Muscle layer of duodenum (tissue), 2 donors: ENCODE measurements around the gene MAML2.

Source experiments
- H3K27ac ChIP-seq: one replicate; pipeline ENCODE4 v1.7.0; 2013; ENCODE audit warnings: mild to moderate bottlenecking, low read length
- H3K27me3 ChIP-seq: one replicate; pipeline ENCODE4 v1.7.0; 2013; ENCODE audit warnings: low read depth, mild to moderate bottlenecking, control low read depth, low read length
- H3K36me3 ChIP-seq, 2 donors: one replicate each; pipeline ENCODE4 v1.7.0; 2013; ENCODE audit warnings: low read length in 2 of 2, control low read depth in 1 of 2, mild to moderate bottlenecking in 1 of 2; ENCODE audit not compliant: insufficient read depth in 2 of 2, control insufficient read depth in 1 of 2
- H3K4me1 ChIP-seq, 2 donors: one replicate each; pipeline ENCODE4 v1.7.0; 2013; ENCODE audit warnings: low read length in 2 of 2, mild to moderate bottlenecking in 2 of 2, control low read depth in 1 of 2, moderate library complexity in 1 of 2; ENCODE audit not compliant: insufficient read depth in 2 of 2, control insufficient read depth in 1 of 2
- H3K4me3 ChIP-seq, 2 donors: one replicate each; pipeline ENCODE4 v1.7.0; 2013; ENCODE audit warnings: low read length in 2 of 2, low read depth in 1 of 2, mild to moderate bottlenecking in 1 of 2
- H3K9me3 ChIP-seq, 2 donors: one replicate each; pipeline ENCODE4 v1.7.0; 2013; ENCODE audit warnings: low read length in 2 of 2, control low read depth in 1 of 2, mild to moderate bottlenecking in 1 of 2; ENCODE audit not compliant: control insufficient read depth in 1 of 2
- donor health status: healthy.

The MAML2 gene

GRCh38 chr11:96342961-96343711 lies at the start of gene MAML2:
Gene MAML2 (minus strand): TSS chr11:96343195. CDS start chr11:96341895, 1,300 bp downstream.
- Histone ChIP-seq H3K9me3 (no peaks in the 10 kb centered on the region), H3K27me3 (no peaks in the 10 kb centered on the region), H3K4me1 (peaks cover 31 to 33% of the 10 kb centered on the region in 2 donors), H3K36me3 (peaks cover 0 to 10% of the 10 kb centered on the region in 2 donors), H3K4me3 (peak within 1 kb of the TSS; percentile 85 to 100), H3K27ac (peak within 1 kb of the TSS; percentile 96)

DNA sequence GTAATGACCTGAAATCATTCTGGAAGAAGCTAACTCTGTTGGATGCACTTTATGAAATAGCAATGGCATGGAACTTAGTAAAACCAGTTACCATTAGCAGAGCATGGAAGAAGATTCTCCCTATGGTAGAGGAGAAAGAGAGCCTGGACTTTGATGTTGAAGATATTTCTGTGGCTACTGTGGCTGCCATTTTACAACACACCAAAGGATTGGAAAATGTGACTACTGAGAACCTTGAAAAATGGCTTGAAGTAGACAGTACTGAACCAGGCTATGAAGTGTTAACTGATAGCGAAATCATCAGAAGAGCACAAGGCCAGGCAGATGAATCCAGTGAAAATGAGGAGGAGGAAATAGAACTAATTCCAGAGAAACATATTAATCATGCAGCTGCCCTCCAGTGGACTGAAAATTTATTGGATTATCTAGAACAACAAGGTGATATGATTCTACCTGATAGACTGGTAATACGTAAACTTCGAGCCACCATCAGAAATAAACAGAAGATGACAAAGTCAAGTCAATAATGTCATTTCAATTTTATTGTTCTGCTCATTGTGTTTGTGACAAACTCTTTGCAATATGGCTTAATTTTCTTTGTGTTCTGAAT lies 48.8 kb upstream of the MAML2 start:
- Histone ChIP-seq H3K27me3 (no peaks in the 10 kb centered on the region), H3K36me3 (peaks cover 0 to 4% of the 10 kb centered on the region in 2 donors), H3K27ac (no peak overlapping the region), H3K4me1 (peaks cover 0 to 16% of the 10 kb centered on the region in 2 donors), H3K4me3 (no peak overlapping the region), H3K9me3 (no peaks in the 10 kb centered on the region)

DNA sequence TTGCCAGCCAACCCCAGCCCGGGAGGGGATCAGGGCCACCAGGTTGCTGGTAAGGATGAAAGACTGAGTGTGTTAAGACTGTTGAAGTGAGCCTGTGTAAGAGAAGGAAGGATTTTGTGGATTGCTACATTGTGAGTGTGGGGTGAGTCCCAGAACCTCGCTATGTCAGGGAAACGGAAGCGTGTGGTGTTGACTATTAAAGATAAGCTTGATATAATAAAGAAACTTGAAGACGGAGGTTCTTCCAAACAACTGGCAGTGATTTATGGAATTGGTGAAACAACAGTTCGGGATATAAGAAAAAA lies 47.4 kb upstream of the MAML2 start:
- Histone ChIP-seq H3K27ac (peak overlapping the region; percentile 73), H3K27me3 (no peaks in the 10 kb centered on the region), H3K9me3 (no peaks in the 10 kb centered on the region), H3K36me3 (peaks cover 0 to 4% of the 10 kb centered on the region in 2 donors), H3K4me1 (peaks cover 0 to 16% of the 10 kb centered on the region in 2 donors), H3K4me3 (peak overlapping the region; percentile 90 to 91)

- Histone ChIP-seq H3K9me3 (no peaks in the 10 kb centered on the region), H3K4me1 (peaks cover 0 to 16% of the 10 kb centered on the region in 2 donors), H3K36me3 (peaks cover 0 to 4% of the 10 kb centered on the region in 2 donors), H3K27me3 (no peaks in the 10 kb centered on the region), H3K27ac (peak within 1 kb of the TSS; percentile 73), H3K4me3 (peak within 1 kb of the TSS; percentile 90 to 91)
Observed at GRCh38 chr11:96389720-96390487, 46.9 kb upstream of the MAML2 start, which contains the start of the genes CCDC82 and JRKL. Gene CCDC82 (minus strand): TSS chr11:96389912. CDS start chr11:96384747, 5,165 bp downstream. Gene JRKL (plus strand): TSS chr11:96390013. CDS start chr11:96390650, 637 bp downstream.

DNA sequence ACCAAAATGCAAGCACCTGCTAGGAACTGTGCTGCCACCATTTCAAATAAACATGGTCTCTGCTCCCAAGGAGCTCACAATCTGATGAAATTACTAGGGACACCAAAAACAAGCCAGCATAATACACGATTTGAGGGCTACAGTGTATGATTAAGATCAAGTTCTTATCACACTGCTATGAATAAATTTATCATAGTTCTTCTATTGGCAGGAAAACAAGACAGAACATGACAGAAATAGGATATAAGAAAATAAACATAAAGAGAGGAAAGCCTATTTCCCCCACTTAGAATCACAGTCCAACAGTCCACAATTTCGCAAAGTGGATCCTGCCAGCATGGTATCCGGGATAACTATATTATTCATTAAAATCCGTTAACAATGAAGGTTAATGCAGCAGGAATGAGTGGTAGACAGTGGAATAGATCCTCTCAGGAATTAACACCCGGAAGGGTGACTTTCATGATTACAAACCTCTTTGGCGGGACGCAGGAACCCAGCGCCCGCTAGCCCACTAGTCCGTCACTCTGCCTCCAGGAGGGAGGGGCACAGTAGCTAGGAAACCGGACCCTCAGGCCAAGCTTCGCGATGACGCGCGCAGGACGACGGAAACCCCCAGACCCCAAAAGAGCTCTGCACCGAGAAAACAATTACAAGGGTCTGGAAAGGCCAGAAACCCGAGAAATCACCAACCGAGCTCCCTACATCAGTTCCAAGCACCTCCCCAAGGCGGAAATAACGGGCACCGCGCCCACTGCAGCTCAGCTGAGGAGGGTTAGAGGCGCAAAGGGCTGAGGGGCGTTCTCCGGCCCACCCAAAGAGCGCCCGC lies 46.1 kb upstream of the MAML2 start:
- H3K27me3 ChIP-seq: no peaks in the 10 kb centered on the region
- peaks cover 0 to 4% of the 10 kb centered on the region in 2 donors for H3K36me3 ChIP-seq
- H3K9me3 ChIP-seq: no peaks in the 10 kb centered on the region
- H3K27ac ChIP-seq: peak overlapping the region; percentile 65
- peaks cover 0 to 16% of the 10 kb centered on the region in 2 donors for H3K4me1 ChIP-seq
- H3K4me3 ChIP-seq: peak overlapping the region; percentile 90 to 91

DNA sequence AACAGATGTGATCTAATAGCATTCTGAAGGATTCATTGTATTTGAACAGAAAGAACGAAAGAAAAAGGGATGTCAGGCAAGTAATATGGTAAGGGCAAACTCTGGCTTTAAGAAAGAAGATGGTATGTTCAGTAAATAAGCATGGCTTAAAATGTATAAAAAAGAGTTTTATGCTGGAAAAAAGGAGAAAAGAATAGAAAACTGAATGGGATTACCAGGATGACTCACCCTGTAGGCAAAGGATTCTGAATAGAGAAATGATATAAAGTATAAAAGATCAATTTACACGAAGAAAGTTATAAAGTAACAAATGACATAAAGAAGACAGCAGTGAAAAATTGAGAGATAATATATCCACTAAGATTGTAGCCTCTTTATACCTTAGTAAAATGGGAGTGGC lies 42.2 kb upstream of the MAML2 start:
- H3K4me3 ChIP-seq: no peak overlapping the region
- peaks cover 0 to 8% of the 10 kb centered on the region in 2 donors for H3K4me1 ChIP-seq
- H3K27me3 ChIP-seq: no peaks in the 10 kb centered on the region
- H3K27ac ChIP-seq: no peak overlapping the region
- peaks cover 7 to 19% of the 10 kb centered on the region in 2 donors for H3K36me3 ChIP-seq
- no peaks in the 10 kb centered on the region for H3K9me3 ChIP-seq

- no peak overlapping the region for H3K27ac ChIP-seq
- H3K4me3 ChIP-seq: no peak overlapping the region
- H3K4me1 ChIP-seq: peaks cover 0 to 8% of the 10 kb centered on the region in 2 donors
- peaks cover 12 to 19% of the 10 kb centered on the region in 2 donors for H3K36me3 ChIP-seq
- no peaks in the 10 kb centered on the region for H3K9me3 ChIP-seq
- H3K27me3 ChIP-seq: no peaks in the 10 kb centered on the region
Observed at GRCh38 chr11:96384156-96384555, 41.2 kb upstream of the MAML2 start.

GRCh38 chr11:96376796-96377195 lies 33.8 kb upstream of the MAML2 start:
- no peaks in the 10 kb centered on the region for H3K4me1 ChIP-seq
- H3K4me3 ChIP-seq: no peak overlapping the region
- H3K9me3 ChIP-seq: no peaks in the 10 kb centered on the region
- no peaks in the 10 kb centered on the region for H3K27me3 ChIP-seq
- peaks cover 10 to 11% of the 10 kb centered on the region in 2 donors for H3K36me3 ChIP-seq
- no peak overlapping the region for H3K27ac ChIP-seq

- no peaks in the 10 kb centered on the region for H3K4me1 ChIP-seq
- no peaks in the 10 kb centered on the region for H3K27me3 ChIP-seq
- H3K27ac ChIP-seq: no peak overlapping the region
- H3K4me3 ChIP-seq: no peak overlapping the region
- H3K36me3 ChIP-seq: peaks cover 11 to 13% of the 10 kb centered on the region in 2 donors
- no peaks in the 10 kb centered on the region for H3K9me3 ChIP-seq
Observed at GRCh38 chr11:96373826-96374225, 30.8 kb upstream of the MAML2 start.

GRCh38 chr11:96367342-96367741 lies 24.3 kb upstream of the MAML2 start:
- no peaks in the 10 kb centered on the region for H3K4me1 ChIP-seq
- H3K27me3 ChIP-seq: no peaks in the 10 kb centered on the region
- no peak overlapping the region for H3K27ac ChIP-seq
- H3K9me3 ChIP-seq: peaks cover 0 to 2% of the 10 kb centered on the region in 2 donors
- H3K36me3 ChIP-seq: peaks cover 6 to 30% of the 10 kb centered on the region in 2 donors
- H3K4me3 ChIP-seq: no peak overlapping the region
